AG10803 (cell line): ENCODE results near the gene SLC44A1.

Experiments
- DNase-seq: peaks from one replicate; pipeline ENCODE4 v3.0.0; 2010; ENCODE audit warnings: low read depth
- H3K4me3 ChIP-seq: 2 replicates; pipeline ENCODE4 v1.5.1; 2011; ENCODE audit warnings: mild to moderate bottlenecking, low read length, control low read depth
- TF ChIP-seq, protein P1 (sequence below): conservative IDR thresholded peaks from 2 replicates; pipeline ENCODE4 v1.5.1; 2011; ENCODE audit warnings: mild to moderate bottlenecking, low read length, control low read depth, inconsistent platforms

Gene SLC44A1

DNA sequence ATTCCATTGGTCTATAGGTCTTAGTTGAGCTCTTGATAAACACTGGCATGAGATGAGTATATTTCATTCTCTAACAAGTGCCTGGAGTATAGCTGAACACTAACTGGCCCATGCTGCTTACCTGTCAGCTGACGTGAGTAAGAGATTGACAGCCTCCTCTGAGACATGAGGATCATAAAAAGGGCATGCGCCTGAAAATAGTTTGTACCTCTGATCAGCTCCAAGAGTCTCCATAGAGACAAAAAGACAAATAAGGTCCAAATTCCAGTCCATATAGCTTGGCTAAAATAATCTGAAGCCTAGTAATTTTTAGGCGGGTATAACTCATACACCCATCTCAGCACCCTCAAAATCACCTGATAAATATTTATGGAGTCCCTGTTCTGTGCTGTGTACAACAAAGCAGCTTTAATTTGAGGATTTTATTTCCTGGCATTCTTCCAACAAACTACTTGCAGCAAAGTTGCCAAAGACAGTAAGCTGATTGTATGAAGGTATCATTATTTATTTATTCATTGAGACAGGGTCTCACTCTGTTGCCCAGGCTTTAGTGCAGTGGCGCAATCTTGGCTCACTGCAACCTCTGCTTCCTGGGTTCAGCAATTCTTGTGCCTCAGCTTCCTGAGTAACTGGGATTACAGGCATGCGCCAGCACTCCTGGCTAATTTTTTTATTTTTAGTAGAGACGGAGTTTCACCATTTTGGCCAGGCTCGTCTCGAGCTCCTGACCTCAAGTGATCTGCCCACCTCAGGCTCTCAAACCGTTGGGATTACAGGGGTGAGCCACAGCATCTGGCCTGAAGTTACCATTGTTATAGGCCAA is 187.2 kb downstream of the SLC44A1 start:
- H3K4me3 ChIP-seq, result no peak overlapping the region
- TF ChIP-seq, protein P1, sequence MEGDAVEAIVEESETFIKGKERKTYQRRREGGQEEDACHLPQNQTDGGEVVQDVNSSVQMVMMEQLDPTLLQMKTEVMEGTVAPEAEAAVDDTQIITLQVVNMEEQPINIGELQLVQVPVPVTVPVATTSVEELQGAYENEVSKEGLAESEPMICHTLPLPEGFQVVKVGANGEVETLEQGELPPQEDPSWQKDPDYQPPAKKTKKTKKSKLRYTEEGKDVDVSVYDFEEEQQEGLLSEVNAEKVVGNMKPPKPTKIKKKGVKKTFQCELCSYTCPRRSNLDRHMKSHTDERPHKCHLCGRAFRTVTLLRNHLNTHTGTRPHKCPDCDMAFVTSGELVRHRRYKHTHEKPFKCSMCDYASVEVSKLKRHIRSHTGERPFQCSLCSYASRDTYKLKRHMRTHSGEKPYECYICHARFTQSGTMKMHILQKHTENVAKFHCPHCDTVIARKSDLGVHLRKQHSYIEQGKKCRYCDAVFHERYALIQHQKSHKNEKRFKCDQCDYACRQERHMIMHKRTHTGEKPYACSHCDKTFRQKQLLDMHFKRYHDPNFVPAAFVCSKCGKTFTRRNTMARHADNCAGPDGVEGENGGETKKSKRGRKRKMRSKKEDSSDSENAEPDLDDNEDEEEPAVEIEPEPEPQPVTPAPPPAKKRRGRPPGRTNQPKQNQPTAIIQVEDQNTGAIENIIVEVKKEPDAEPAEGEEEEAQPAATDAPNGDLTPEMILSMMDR, result no peak
- no peak for DNase-seq

DNA sequence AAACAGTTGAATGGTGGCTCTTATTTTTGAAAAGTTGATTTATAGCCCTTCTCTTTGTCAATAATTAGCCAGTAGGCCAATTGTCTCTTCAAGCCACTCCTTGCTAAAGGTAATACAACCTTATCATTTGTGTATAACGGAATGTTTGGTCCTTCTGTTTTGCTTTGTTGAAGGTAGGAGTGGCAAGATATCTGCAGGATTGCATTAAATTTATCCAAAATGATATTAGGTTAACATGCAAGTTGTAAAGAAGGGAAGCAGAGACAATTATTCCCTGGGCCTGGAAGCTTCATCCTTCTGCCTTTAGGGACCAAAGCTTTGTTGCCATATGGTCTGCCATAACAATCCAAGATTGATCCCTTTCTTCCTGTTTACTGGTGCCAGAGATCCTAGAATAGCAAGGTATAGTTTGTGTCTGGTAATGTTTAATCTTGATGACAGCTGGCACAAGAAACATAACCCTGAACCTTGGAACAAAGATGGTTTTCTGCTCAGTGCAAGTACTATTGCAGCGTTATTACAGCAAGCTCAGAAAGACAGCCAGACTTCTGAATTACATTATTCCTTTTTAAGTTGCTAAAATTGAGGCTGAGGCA is 187.9 kb downstream of the SLC44A1 start:
- TF ChIP-seq, protein P1, result no peak
- no peak overlapping the region for H3K4me3 ChIP-seq
- DNase-seq, result no peak

DNA sequence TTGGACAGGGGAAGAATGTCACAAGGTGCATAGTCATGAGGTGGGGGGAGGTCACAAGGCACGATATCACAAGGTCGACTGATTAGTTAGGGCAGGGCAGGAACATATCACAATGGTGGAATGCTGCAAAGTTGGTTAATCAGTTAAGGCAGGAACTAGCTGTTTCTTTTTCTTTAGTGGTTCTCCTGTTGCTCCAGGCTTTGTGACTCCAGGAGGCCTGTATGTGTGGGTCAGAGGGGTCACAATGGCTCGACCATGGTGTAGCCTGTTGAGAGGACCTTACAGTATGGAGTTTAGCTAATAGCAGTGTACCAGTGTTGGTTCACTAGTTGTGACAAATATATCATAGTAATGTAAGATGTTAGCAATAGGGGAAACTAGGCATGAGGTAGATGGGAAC is 191.0 kb downstream of the SLC44A1 start:
- TF ChIP-seq, protein P1, result no peak
- no peak for DNase-seq
- H3K4me3 ChIP-seq, result no peak overlapping the region

DNA sequence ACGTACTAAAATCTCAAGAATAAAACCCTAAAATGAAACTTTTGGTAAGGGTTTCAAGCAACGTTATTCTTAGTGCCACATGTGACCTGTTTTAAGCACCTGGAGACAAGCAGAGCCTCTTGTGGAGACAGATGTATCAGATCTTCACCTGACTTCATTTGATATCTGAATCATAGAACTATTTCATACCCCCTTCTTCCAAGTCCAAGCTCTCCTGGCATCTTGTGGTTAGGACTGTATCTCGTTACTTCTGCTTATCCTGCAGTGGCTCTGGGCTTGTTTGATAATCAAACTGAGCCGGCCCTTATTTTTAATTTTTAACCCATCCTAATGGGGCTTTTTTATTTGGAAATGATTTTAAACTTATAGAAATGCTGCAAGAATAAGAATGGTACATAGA is 192.3 kb downstream of the SLC44A1 start:
- TF ChIP-seq, protein P1, result no peak
- no peak for DNase-seq
- no peak overlapping the region for H3K4me3 ChIP-seq

DNA sequence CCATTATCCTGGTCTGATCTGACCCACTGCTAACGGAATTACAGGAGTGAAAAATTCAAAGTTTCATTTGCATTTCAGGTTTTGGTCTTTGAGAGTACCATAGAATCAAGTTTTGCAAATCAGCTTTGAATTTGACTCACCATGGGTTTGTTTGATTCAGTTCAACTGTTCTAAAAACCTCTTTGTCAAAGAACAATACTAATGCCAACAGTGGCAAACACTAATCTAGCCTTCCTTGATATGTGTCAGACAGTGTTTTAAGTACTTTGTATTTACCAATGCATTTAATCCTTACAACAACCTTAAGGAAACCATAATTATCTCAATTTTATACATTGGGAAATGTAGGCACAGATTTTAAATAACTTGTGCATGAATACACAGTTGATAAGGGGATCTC is 193.3 kb downstream of the SLC44A1 start:
- TF ChIP-seq, protein P1, result no peak
- DNase-seq, result no peak
- no peak overlapping the region for H3K4me3 ChIP-seq

DNA sequence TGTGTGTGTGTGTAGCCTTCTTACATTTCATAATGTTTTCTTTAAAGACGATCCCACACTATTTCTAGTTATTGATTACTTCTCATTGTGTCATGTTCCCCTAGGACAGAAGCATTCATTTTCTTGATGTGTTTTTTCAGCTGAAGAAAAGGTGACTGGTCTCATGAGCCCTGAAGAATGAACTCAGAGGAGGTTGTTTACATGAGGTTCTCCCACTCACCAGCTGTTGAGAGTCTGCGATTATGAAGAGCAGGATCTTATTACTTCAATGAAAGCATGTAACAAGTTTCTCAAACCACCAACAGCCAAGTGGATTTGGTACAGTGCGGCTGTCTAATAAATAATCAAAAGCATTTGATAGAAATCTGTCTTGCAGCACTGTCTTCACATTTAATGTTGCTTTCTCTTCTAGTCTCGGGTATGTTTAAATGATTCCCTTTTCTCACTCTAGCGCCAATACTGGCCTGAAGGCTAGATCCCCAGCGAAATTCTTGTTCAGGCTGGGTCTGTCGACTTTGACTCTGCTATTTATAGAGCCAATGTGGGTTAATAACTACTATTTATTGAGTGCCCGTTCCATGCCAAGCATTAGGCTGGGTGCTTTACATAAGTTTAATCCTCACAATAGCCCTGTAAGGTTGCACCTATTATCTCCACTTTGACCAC is 193.8 kb downstream of the SLC44A1 start:
- TF ChIP-seq, protein P1, result no peak
- H3K4me3 ChIP-seq, result no peak overlapping the region
- peak; percentile 49 for DNase-seq
